Measurements from ENCODE around the gene RAB14. TPM values are rescaled to one million over a fixed set of nuclear protein-coding genes. Genes with fewer than 3 reads are reported as not detected.
A peak's percentile ranks its signal among the peaks of the same experiment; 100 is the strongest.

RAB14 gene
- total and polyA plus RNA-seq, 2 experiments from 2014 or later: 58.7 to 61.9 TPM

GRCh38 chr9:121242219-121242958, 40.7 kb upstream of the RAB14 start:
- H2AFZ ChIP-seq: no peak overlapping the region
- peaks cover 5% of the 10 kb centered on the region for H3K4me1 ChIP-seq (ENCODE audit: insufficient read depth)
- no peaks in the 10 kb centered on the region for H3K9me2 ChIP-seq (replicated peaks; ENCODE audit: insufficient read depth)
- H3K27me3 ChIP-seq: no peaks in the 10 kb centered on the region
- no peaks in the 10 kb centered on the region for H4K20me1 ChIP-seq (ENCODE audit: insufficient read depth, poor library complexity, severe bottlenecking)
- H3K4me3 ChIP-seq: no peak overlapping the region
- H3K27ac ChIP-seq: no peak overlapping the region
- no peak for DNase-seq (ENCODE audit: low spot score)
- H3K9me3 ChIP-seq (ENCODE audit: low read depth): no peaks in the 10 kb centered on the region
- no peaks in the 10 kb centered on the region for H3K36me3 ChIP-seq (replicated peaks; ENCODE audit: insufficient read depth, low read depth)
- TF ChIP-seq EZH2phosphoT487 (IDR thresholded peaks at IDR 0.05; ENCODE audit: low read depth, severe bottlenecking, unreplicated experiment) (no peak), CTCF (IDR thresholded peaks at IDR 0.05; ENCODE audit: poor library complexity) (no peak), EZH2 (IDR thresholded peaks at IDR 0.05; ENCODE audit: borderline replicate concordance) (no peak)
- whole genome bisulfite sequencing (ENCODE audit: low lambda C conversion rate, missing lambda C conversion rate): 91% methylated on average over 5 of the region's 5 CpGs
- no peaks in the 10 kb centered on the region for H3K79me2 ChIP-seq
- H3K4me2 ChIP-seq: no peak overlapping the region

GRCh38 chr9:121240472-121241135, 38.9 kb upstream of the RAB14 start:
- H4K20me1 ChIP-seq (ENCODE audit: insufficient read depth, poor library complexity, severe bottlenecking): no peaks in the 10 kb centered on the region
- H3K79me2 ChIP-seq: no peaks in the 10 kb centered on the region
- no peak overlapping the region for H3K4me2 ChIP-seq
- peaks cover 5% of the 10 kb centered on the region for H3K4me1 ChIP-seq (ENCODE audit: insufficient read depth)
- WGBS (ENCODE audit: low lambda C conversion rate, missing lambda C conversion rate): 80% methylated on average over 6 of the region's 6 CpGs
- no peaks in the 10 kb centered on the region for H3K9me2 ChIP-seq (replicated peaks; ENCODE audit: insufficient read depth)
- no peaks in the 10 kb centered on the region for H3K9me3 ChIP-seq (ENCODE audit: low read depth)
- no peak overlapping the region for H3K4me3 ChIP-seq
- no peak overlapping the region for H2AFZ ChIP-seq
- no peaks in the 10 kb centered on the region for H3K36me3 ChIP-seq (replicated peaks; ENCODE audit: insufficient read depth, low read depth)
- no peak for TF ChIP-seq CTCF (IDR thresholded peaks at IDR 0.05; ENCODE audit: poor library complexity)
- no peak for TF ChIP-seq EZH2phosphoT487 (IDR thresholded peaks at IDR 0.05; ENCODE audit: low read depth, severe bottlenecking, unreplicated experiment)
- no peak for TF ChIP-seq EZH2 (IDR thresholded peaks at IDR 0.05; ENCODE audit: borderline replicate concordance)
- peak overlapping the region; percentile 10 for H3K27ac ChIP-seq
- H3K27me3 ChIP-seq: no peaks in the 10 kb centered on the region
- no peak for DNase-seq (ENCODE audit: low spot score)

- WGBS (ENCODE audit: low lambda C conversion rate, missing lambda C conversion rate): 93% methylated on average over 5 of the region's 5 CpGs
- Histone ChIP-seq H3K27me3 (no peaks in the 10 kb centered on the region), H3K4me1 (ENCODE audit: insufficient read depth) (peaks cover 5% of the 10 kb centered on the region), H2AFZ (no peak overlapping the region), H3K9me3 (ENCODE audit: low read depth) (no peaks in the 10 kb centered on the region), H3K9me2 (replicated peaks; ENCODE audit: insufficient read depth) (no peaks in the 10 kb centered on the region), H3K36me3 (replicated peaks; ENCODE audit: insufficient read depth, low read depth) (no peaks in the 10 kb centered on the region), H4K20me1 (ENCODE audit: insufficient read depth, poor library complexity, severe bottlenecking) (no peaks in the 10 kb centered on the region), H3K27ac (no peak overlapping the region), H3K4me3 (no peak overlapping the region), H3K79me2 (no peaks in the 10 kb centered on the region), H3K4me2 (no peak overlapping the region)
- TF ChIP-seq CTCF (IDR thresholded peaks at IDR 0.05; ENCODE audit: poor library complexity) (no peak), EZH2phosphoT487 (IDR thresholded peaks at IDR 0.05; ENCODE audit: low read depth, severe bottlenecking, unreplicated experiment) (no peak)
- DNase-seq (ENCODE audit: low spot score): no peak
Observed at GRCh38 chr9:121239851-121240250, 38.2 kb upstream of the RAB14 start.

Data from hepatocyte (in vitro differentiated cells).